ENCODE results near the gene SRP9. TPM values are rescaled to one million over a fixed set of nuclear protein-coding genes. Genes with fewer than 3 reads are reported as not detected.

SRP9 gene
- polyA plus RNA-seq, 1 of the 3 experiments (the other 2 are of a cell fraction) = 156 TPM

GRCh38 chr1:225744745-225745144 is 32.9 kb upstream of the SRP9 start (continued):
- TF ChIP-seq REST (IDR thresholded peaks at IDR 0.05; ENCODE audit: low read depth, low read length) (no peak), SIN3A (IDR thresholded peaks at IDR 0.05; ENCODE audit: borderline replicate concordance, low read depth, low read length) (no peak), SMC3 (IDR thresholded peaks at IDR 0.05; ENCODE audit: low read depth, low read length) (no peak), GABPA (IDR thresholded peaks at IDR 0.05; ENCODE audit: low read depth) (no peak), NFIC (IDR thresholded peaks at IDR 0.05; ENCODE audit: borderline replicate concordance) (no peak), RXRA (IDR thresholded peaks at IDR 0.05; ENCODE audit: borderline replicate concordance, low read depth) (no peak)
- TF ChIP-seq, protein P1, sequence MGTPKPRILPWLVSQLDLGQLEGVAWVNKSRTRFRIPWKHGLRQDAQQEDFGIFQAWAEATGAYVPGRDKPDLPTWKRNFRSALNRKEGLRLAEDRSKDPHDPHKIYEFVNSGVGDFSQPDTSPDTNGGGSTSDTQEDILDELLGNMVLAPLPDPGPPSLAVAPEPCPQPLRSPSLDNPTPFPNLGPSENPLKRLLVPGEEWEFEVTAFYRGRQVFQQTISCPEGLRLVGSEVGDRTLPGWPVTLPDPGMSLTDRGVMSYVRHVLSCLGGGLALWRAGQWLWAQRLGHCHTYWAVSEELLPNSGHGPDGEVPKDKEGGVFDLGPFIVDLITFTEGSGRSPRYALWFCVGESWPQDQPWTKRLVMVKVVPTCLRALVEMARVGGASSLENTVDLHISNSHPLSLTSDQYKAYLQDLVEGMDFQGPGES (IDR thresholded peaks at IDR 0.05; ENCODE audit: low read depth, low read length) = no peak
- TF ChIP-seq, protein P2, sequence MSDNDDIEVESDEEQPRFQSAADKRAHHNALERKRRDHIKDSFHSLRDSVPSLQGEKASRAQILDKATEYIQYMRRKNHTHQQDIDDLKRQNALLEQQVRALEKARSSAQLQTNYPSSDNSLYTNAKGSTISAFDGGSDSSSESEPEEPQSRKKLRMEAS (IDR thresholded peaks at IDR 0.05; ENCODE audit: low read depth) = no peak

GRCh38 chr1:225745273-225745672 is 32.4 kb upstream of the SRP9 start:
- H3K9ac ChIP-seq = no peak overlapping the region
- no peak overlapping the region for H3K4me2 ChIP-seq
- H3K9me3 ChIP-seq = no peaks in the 10 kb centered on the region
- no peak overlapping the region for H3K4me3 ChIP-seq (ENCODE audit: low read depth in 2 of 2, low read length in 1 of 2)
- peaks cover 7 to 19% of the 10 kb centered on the region in 2 experiments; a peak in 3 of 4 replicates for H3K4me1 ChIP-seq (ENCODE audit: control insufficient read depth in 1 of 2, insufficient read depth in 2 of 2, low read depth in 1 of 2, low read length in 1 of 2)
- H3F3A ChIP-seq (replicated peaks; ENCODE audit: insufficient read depth) = peaks cover 20% of the 10 kb centered on the region
- TF ChIP-seq GABPA (IDR thresholded peaks at IDR 0.05; ENCODE audit: low read depth) = no peak
- TF ChIP-seq SMC3 (IDR thresholded peaks at IDR 0.05; ENCODE audit: low read depth, low read length) = no peak
- TF ChIP-seq, protein P2 (IDR thresholded peaks at IDR 0.05; ENCODE audit: low read depth) = no peak
- TF ChIP-seq TCF12 (IDR thresholded peaks at IDR 0.05) = no peak
- no peak for TF ChIP-seq NFIC (IDR thresholded peaks at IDR 0.05; ENCODE audit: borderline replicate concordance)
- TF ChIP-seq POLR2AphosphoS5 (IDR thresholded peaks at IDR 0.05; ENCODE audit: low read depth, low read length) = no peak
- TF ChIP-seq YY1 (IDR thresholded peaks at IDR 0.05; ENCODE audit: low read depth) = no peak
- TF ChIP-seq, protein P1 (IDR thresholded peaks at IDR 0.05; ENCODE audit: low read depth, low read length) = no peak
- TF ChIP-seq MEF2A (IDR thresholded peaks at IDR 0.05; ENCODE audit: borderline replicate concordance, low read depth) = no peak
- no peak for TF ChIP-seq GATA2 (CRISPR knock-in tag; IDR thresholded peaks at IDR 0.05)
- TF ChIP-seq EZH2phosphoT487 (IDR thresholded peaks at IDR 0.05; ENCODE audit: borderline replicate concordance, low read depth) = no peak
- no peak for DNase-seq
- no peaks in the 10 kb centered on the region for H3K27me3 ChIP-seq (ENCODE audit: insufficient read depth)
- H4K20me1 ChIP-seq (ENCODE audit: insufficient read depth) = no peaks in the 10 kb centered on the region
- ChIA-PET POLR2A (no interaction called here), CTCF (interaction anchor here (1.7 to 3.0 kb wide), 3 partner anchors 9 to 270 kb away, joined by 6 to 9 read pairs (median 7); no protein-coding TSS in a partner anchor)
- H3K27ac ChIP-seq (ENCODE audit: low read depth in 2 of 2, low read length in 1 of 2) = peak overlapping the region; percentile 12 to 26; a peak in 2 of 4 replicates
- no peaks in the 10 kb centered on the region for H3K36me3 ChIP-seq (replicated peaks in 1 of 2; ENCODE audit: control insufficient read depth in 1 of 2, insufficient read depth in 2 of 2, low read length in 1 of 2)
- H3K79me2 ChIP-seq (ENCODE audit: insufficient read depth) = no peaks in the 10 kb centered on the region
- H2AFZ ChIP-seq (ENCODE audit: low read depth) = no peak overlapping the region
- H3K9me2 ChIP-seq = no peaks in the 10 kb centered on the region

Measured in SK-N-SH (cell line).